ENCODE results near the gene MPV17L2. TPM values are rescaled to one million over a fixed set of nuclear protein-coding genes. Genes with fewer than 3 reads are reported as not detected.

MPV17L2 gene
- total RNA-seq, 4 donors from 2014 or later: 11.1 to 19.0 (median 15.5) TPM

DNA sequence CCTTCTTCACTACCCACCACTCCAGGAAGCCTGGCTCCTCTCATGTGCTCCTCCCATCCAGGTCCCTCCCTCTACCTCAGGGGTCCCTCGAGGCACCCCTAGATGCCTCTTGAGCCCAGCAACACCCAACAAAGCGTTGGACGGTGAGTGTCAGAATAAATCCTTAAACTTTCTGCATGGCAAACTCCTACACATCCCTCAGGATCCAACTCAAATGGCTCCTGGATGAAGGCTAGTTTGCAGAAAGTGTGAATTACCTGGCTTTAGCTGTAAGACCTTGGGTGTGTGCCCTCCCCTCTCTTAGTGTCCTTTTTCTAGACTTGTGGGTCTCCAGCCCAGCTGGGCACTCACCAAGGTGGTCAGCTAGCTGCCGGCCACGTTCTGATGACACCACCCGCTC is 5.4 kb downstream of the MPV17L2 start:
- Histone ChIP-seq H3K36me3 (peaks cover 0 to 56% (median 0%) of the 10 kb centered on the region in 3 donors), H3K4me3 (no peak overlapping the region), H3K27ac (no peak overlapping the region), H3K9me3 (no peaks in the 10 kb centered on the region), H3K27me3 (no peaks in the 10 kb centered on the region), H3K4me1 (peaks cover 0 to 27% (median 19%) of the 10 kb centered on the region in 4 donors)
- WGBS, 2 donors: 90% methylated on average over 6 of the region's 6 CpGs
- TF ChIP-seq POLR2A (IDR thresholded peaks at IDR 0.05) (no peak), EP300 (IDR thresholded peaks at IDR 0.05) (no peak)
- no peak for DNase-seq (ENCODE audit: low spot score in 2 of 2)

DNA sequence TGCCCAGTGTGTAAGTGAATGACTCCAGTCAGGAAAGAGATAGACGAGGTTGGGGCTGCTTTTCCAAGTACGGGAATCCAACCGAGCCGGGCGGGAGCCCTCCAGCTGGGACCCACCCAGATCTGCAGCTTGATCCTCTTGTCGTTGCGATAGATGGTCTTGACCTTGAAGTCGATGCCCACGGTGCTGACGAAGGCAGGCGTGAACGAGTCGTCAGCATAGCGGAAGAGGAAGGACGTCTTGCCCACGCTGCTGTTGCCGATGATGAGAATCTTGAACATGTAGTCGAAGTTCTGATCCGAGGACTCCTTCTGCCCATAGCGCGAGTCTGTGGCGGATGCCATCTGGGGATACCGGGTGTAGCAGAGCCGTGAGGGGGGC is 9.4 kb downstream of the MPV17L2 start:
- Histone ChIP-seq H3K36me3 (peaks cover 0 to 35% (median 0%) of the 10 kb centered on the region in 3 donors), H3K4me1 (peaks cover 0 to 28% (median 16%) of the 10 kb centered on the region in 4 donors), H3K4me3 (no peak overlapping the region), H3K27me3 (no peaks in the 10 kb centered on the region), H3K27ac (peak overlapping the region in 2 of 4 donors; percentile 60 to 99), H3K9me3 (no peaks in the 10 kb centered on the region)
- TF ChIP-seq POLR2A (IDR thresholded peaks at IDR 0.05): no peak
- TF ChIP-seq EP300 (IDR thresholded peaks at IDR 0.05): no peak
- TF ChIP-seq, protein P1, sequence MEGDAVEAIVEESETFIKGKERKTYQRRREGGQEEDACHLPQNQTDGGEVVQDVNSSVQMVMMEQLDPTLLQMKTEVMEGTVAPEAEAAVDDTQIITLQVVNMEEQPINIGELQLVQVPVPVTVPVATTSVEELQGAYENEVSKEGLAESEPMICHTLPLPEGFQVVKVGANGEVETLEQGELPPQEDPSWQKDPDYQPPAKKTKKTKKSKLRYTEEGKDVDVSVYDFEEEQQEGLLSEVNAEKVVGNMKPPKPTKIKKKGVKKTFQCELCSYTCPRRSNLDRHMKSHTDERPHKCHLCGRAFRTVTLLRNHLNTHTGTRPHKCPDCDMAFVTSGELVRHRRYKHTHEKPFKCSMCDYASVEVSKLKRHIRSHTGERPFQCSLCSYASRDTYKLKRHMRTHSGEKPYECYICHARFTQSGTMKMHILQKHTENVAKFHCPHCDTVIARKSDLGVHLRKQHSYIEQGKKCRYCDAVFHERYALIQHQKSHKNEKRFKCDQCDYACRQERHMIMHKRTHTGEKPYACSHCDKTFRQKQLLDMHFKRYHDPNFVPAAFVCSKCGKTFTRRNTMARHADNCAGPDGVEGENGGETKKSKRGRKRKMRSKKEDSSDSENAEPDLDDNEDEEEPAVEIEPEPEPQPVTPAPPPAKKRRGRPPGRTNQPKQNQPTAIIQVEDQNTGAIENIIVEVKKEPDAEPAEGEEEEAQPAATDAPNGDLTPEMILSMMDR (IDR thresholded peaks at IDR 0.05): no peak
- no peak for DNase-seq (ENCODE audit: low spot score in 2 of 2)
- WGBS, 2 donors: 79 to 83% methylated on average over 24 of the region's 24 CpGs

DNA sequence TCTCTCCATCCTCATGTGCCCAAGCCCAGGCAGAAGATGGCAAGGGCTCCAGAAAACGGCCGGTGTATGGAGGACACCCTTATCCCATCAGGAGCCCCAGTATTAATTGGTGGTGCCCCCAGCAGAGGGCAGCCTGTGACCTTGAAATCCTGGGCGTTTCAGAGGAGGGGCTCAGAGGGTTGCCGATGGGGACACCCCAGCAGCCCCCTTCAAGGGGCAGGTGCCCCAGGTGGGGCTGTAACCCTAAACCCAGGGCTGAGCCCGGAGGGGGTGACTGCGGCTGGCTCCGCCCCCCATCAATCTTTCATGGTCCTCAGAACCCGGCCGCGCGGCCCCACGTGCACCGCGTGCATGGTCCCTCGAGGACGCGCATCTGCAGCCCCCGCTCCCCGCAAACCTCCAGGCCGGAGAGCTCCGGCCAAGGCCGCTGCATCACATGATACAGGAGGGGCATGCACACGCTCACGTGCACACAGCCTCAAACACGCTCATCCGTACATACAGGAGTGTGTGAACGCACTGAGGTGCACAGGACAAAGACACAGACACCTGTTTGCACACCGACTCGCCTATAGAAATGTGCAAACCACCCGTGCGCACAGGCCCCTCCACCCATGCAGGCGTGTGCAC is 9.9 kb downstream of the MPV17L2 start:
- WGBS, 2 donors: 5 to 8% methylated on average over 11 to 28 of the region's 32 CpGs

DNA sequence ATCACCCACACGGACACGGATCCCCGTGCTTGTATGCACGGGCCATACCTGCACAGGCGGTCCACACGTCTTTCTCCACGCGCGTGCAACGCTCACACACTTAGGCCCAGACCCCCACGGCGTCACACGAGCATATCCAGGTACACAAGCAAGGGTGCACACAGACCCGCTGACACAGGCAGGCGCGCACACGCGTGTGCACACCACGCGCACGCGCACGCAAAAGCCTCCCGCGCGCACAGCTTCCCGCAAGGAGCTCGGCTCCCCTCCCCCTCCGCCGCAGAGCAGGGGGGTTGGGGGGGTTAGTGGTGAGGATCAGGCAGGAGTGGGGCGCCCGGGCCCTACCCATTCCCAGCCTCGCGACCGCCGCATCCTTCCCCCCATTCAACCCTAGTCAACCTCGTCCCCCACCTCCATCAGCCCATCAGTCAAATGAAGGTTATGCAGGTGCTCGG is 10.4 kb downstream of the MPV17L2 start:
- 0% methylated on average over 17 to 30 of the region's 38 CpGs for WGBS, 2 donors
- Histone ChIP-seq H3K36me3 (peaks cover 0 to 27% (median 0%) of the 10 kb centered on the region in 3 donors), H3K4me1 (peaks cover 0 to 35% (median 16%) of the 10 kb centered on the region in 4 donors), H3K27ac (peak overlapping the region; percentile 53 to 99 (median 78)), H3K4me3 (peak overlapping the region; percentile 59 to 79 (median 70)), H3K9me3 (no peaks in the 10 kb centered on the region), H3K27me3 (peaks cover 0 to 3% of the 10 kb centered on the region in 2 donors)
- DNase-seq (ENCODE audit: low spot score in 2 of 2): peak in 1 of 2 donors; percentile 38
- no peak for TF ChIP-seq EP300 (IDR thresholded peaks at IDR 0.05)
- TF ChIP-seq POLR2A (IDR thresholded peaks at IDR 0.05): no peak
- TF ChIP-seq, protein P1 (IDR thresholded peaks at IDR 0.05): no peak

More for the DNA sequence above, 9.9 kb downstream of the MPV17L2 start:
- DNase-seq (ENCODE audit: low spot score in 2 of 2): no peak
- no peaks in the 10 kb centered on the region for H3K9me3 ChIP-seq
- peaks cover 0 to 33% (median 0%) of the 10 kb centered on the region in 3 donors for H3K36me3 ChIP-seq
- peak overlapping the region; percentile 59 to 79 (median 70) for H3K4me3 ChIP-seq
- H3K27me3 ChIP-seq: no peaks in the 10 kb centered on the region
- TF ChIP-seq POLR2A (IDR thresholded peaks at IDR 0.05) (no peak), EP300 (IDR thresholded peaks at IDR 0.05) (no peak)
- TF ChIP-seq, protein P1 (IDR thresholded peaks at IDR 0.05): peak; percentile 13 to 65 (median 28)
- peak overlapping the region in 3 of 4 donors; percentile 60 to 99 (median 97) for H3K27ac ChIP-seq
- H3K4me1 ChIP-seq: peaks cover 0 to 30% (median 16%) of the 10 kb centered on the region in 4 donors

DNA sequence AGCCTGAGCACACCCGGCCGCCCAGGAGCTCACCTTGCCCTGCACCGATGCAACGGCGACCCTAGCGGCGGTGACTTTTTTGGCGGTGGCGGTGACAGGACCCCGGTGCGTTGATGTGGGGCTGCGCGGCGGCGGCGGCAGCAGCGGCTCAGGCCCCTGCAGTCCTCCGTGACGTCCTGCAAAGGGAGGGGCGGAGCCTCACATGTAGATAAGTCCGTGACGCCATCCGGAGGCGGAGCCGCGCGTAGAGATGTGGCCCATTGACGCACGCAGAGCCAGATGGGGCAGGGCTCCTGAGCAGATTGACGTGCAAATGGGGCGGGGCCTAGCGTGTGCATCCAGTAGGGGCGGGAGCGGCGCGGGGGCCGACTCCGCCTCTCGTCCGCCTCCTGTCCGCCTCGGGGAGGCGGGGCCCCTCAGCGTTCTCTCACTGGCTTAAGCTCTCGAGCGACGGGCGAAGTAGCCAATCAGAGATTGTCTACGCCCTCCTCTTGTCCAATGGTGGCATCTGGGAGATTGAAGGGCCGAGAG is 10.9 kb downstream of the MPV17L2 start, which contains the start of gene RAB3A:
RAB3A (minus strand) TSS at position 180 of the 531 bp plus-strand sequence. CDS start 1,302 bp downstream, outside the sequence.
- H3K4me3 ChIP-seq: peak within 1 kb of the TSS; percentile 59 to 79 (median 70)
- H3K27ac ChIP-seq: peak within 1 kb of the TSS; percentile 94 to 100 (median 98)
- 0 to 1% methylated on average over 21 to 29 of the region's 50 CpGs for WGBS, 2 donors
- TF ChIP-seq, protein P1 (IDR thresholded peaks at IDR 0.05): peak in 2 of 5 experiments; percentile 20 to 41
- TF ChIP-seq EP300 (IDR thresholded peaks at IDR 0.05) (peak; percentile 84 to 97), POLR2A (IDR thresholded peaks at IDR 0.05) (peak in 1 of 2 donors; percentile 81)
- peak; percentile 100 for DNase-seq (ENCODE audit: low spot score in 2 of 2)
- H3K4me1 ChIP-seq: peaks cover 0 to 35% (median 16%) of the 10 kb centered on the region in 4 donors
- H3K27me3 ChIP-seq: peaks cover 0 to 8% of the 10 kb centered on the region in 2 donors
- no peaks in the 10 kb centered on the region for H3K9me3 ChIP-seq
- peaks cover 0 to 22% (median 0%) of the 10 kb centered on the region in 3 donors for H3K36me3 ChIP-seq

Measured in tibial nerve (tissue), 4 donors.